Vagina (tissue), 2 donors: ENCODE results near the gene UGT2B17. TPM values are rescaled to one million over a fixed set of nuclear protein-coding genes. Genes with fewer than 3 reads are reported as not detected.

ENCODE experiments used
- DNase-seq, 2 donors: peaks; one replicate each; pipeline ENCODE4 v3.0.0-alpha.2; 2017; ENCODE audit errors: extremely low spot score in 2 of 2
- H3K27ac ChIP-seq: fragments of 200-600 bp; sonication (generic); one replicate; pipeline ENCODE4 v1.5.1; 2019
- H3K27me3 ChIP-seq: fragments of 200-600 bp; sonication (generic); one replicate; pipeline ENCODE4 v1.5.1; 2019
- H3K36me3 ChIP-seq, 2 donors: fragments of 200-600 bp; sonication (generic); one replicate each; pipeline ENCODE4 v1.5.1; 2017 to 2019
- H3K4me1 ChIP-seq: fragments of 200-600 bp; sonication (generic); one replicate; pipeline ENCODE4 v1.5.1; 2019
- H3K4me3 ChIP-seq, 2 donors: fragments of 200-600 bp; sonication (generic); 1 replicate in 1 of 2; 2 replicates in 1 of 2; pipeline ENCODE4 v1.5.1; 2016 to 2019
- H3K9me3 ChIP-seq: fragments of 200-600 bp; sonication (generic); one replicate; pipeline ENCODE4 v1.5.1; 2019
- POLR2A ChIP-seq, 2 donors: fragments of 450-650 bp; IDR thresholded peaks; one replicate each; pipeline ENCODE4 v1.6.1; 2017; ENCODE audit warnings: antibody characterized with exemption in 2 of 2, mild to moderate bottlenecking in 2 of 2, moderate library complexity in 2 of 2
- POLR2AphosphoS5 ChIP-seq, 2 donors: sonication (generic); formaldehyde crosslinking; IDR thresholded peaks; one replicate each; pipeline ENCODE4 v1.9.0; 2017; ENCODE audit warnings: antibody characterized with exemption in 2 of 2, mild to moderate bottlenecking in 2 of 2, low read depth in 1 of 2; ENCODE audit not compliant: insufficient read depth in 1 of 2
- intact Hi-C: fragments of 100-400 bp; cut with DNase I; formaldehyde crosslinking; loops from one replicate; pipeline ENCODE4 v1.15.1; 2023
- total RNA-seq: library from RNA; depleted of rRNA; stranded (reverse); fragments of >200 nt; gene quantifications from one replicate; pipeline ENCODE4 v1.2.3, GENCODE V29; 2016
- TF ChIP-seq, protein P1 (sequence below), 3 experiments: fragments of 450-650 bp in 2 of 3; fragments of 200-600 bp in 1 of 3; sonication (generic) in 1 of 3; IDR thresholded peaks; one replicate each; pipeline ENCODE4 v1.5.1; 2017 to 2019; ENCODE audit warnings: antibody characterized with exemption in 3 of 3, mild to moderate bottlenecking in 2 of 3, moderate library complexity in 2 of 3

UGT2B17 gene
- total RNA-seq, 1 donor from 2014 or later = not detected

DNA sequence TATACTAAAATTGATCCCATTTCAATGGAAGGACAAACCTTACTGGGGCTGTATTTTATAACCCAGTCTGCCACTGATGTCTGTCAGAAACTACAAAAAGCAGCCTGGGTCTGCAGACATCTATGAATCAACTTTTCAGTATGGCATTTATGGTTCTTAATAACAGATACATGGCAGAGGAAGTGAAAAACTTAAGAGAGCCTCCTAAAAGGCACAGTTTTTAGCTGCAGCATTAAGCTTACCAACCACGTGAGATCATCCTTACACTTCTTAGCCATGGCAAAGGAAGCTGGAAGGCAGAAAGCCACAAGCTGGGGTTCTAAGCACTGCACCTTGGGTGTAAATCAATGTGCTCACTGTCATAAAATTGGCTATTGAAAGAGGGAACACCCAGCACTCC lies 16.6 kb upstream of the UGT2B17 start:
- H3K9me3 ChIP-seq = no peaks in the 10 kb centered on the region
- no peaks in the 10 kb centered on the region for H3K27me3 ChIP-seq
- TF ChIP-seq, protein P1, sequence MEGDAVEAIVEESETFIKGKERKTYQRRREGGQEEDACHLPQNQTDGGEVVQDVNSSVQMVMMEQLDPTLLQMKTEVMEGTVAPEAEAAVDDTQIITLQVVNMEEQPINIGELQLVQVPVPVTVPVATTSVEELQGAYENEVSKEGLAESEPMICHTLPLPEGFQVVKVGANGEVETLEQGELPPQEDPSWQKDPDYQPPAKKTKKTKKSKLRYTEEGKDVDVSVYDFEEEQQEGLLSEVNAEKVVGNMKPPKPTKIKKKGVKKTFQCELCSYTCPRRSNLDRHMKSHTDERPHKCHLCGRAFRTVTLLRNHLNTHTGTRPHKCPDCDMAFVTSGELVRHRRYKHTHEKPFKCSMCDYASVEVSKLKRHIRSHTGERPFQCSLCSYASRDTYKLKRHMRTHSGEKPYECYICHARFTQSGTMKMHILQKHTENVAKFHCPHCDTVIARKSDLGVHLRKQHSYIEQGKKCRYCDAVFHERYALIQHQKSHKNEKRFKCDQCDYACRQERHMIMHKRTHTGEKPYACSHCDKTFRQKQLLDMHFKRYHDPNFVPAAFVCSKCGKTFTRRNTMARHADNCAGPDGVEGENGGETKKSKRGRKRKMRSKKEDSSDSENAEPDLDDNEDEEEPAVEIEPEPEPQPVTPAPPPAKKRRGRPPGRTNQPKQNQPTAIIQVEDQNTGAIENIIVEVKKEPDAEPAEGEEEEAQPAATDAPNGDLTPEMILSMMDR (IDR thresholded peaks at IDR 0.05) = no peak
- TF ChIP-seq POLR2A (IDR thresholded peaks at IDR 0.05) (no peak), POLR2AphosphoS5 (IDR thresholded peaks at IDR 0.05; ENCODE audit: insufficient read depth in 1 of 2, low read depth in 1 of 2) (no peak)
- DNase-seq = no peak
- no peaks in the 10 kb centered on the region for H3K4me1 ChIP-seq
- no peak overlapping the region for H3K27ac ChIP-seq
- H3K4me3 ChIP-seq = no peak overlapping the region
- intact Hi-C loops = no loop called here
- H3K36me3 ChIP-seq = no peaks in the 10 kb centered on the region

DNA sequence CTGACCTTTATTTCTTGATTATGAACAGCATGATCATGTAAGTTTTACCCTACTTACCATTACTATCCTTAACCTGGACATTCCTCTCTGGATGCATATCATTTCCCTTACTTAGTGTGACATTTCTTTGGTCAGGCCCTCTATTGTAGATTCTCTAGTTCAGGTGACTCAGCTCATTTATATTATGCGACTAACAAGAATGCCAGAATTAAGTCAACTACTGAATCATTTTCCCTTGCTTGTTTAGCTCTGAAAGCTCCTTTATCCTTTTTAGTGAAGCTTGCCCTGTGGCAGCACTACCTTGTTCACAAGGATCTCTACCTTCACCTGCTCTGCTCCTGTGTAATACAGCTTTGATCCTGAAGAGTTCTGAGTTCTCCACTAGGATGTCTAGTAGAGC lies 15.1 kb upstream of the UGT2B17 start:
- intact Hi-C loops = no loop called here
- Histone ChIP-seq H3K36me3 (no peaks in the 10 kb centered on the region), H3K27ac (no peak overlapping the region), H3K4me1 (no peaks in the 10 kb centered on the region), H3K27me3 (no peaks in the 10 kb centered on the region), H3K4me3 (no peak overlapping the region), H3K9me3 (no peaks in the 10 kb centered on the region)
- no peak for DNase-seq
- TF ChIP-seq POLR2A (IDR thresholded peaks at IDR 0.05) = no peak
- TF ChIP-seq POLR2AphosphoS5 (IDR thresholded peaks at IDR 0.05; ENCODE audit: insufficient read depth in 1 of 2, low read depth in 1 of 2) = no peak

DNA sequence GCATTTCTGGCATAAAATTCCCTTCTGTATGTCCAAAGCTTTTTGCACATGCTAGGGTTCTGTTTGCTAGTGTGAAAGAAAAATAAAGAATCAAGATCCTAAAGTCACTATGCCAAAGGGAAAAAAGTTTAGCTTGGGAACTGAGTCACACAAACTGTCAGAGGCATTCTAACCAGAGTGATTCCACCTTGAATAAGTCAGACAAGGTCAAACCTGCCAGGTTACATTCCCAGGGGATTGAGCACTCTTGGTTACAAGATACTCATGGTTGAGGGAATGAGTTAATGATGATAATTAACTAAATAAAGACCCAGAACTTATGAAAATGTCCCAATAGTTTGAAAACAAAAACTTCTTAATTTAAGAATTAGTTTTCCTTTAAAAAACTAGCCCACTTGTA lies 13.7 kb upstream of the UGT2B17 start:
- intact Hi-C loops = no loop called here
- H3K27ac ChIP-seq = no peak overlapping the region
- no peak for DNase-seq
- no peaks in the 10 kb centered on the region for H3K36me3 ChIP-seq
- H3K4me1 ChIP-seq = no peaks in the 10 kb centered on the region
- H3K9me3 ChIP-seq = no peaks in the 10 kb centered on the region
- no peaks in the 10 kb centered on the region for H3K27me3 ChIP-seq
- TF ChIP-seq POLR2A (IDR thresholded peaks at IDR 0.05) = no peak
- TF ChIP-seq POLR2AphosphoS5 (IDR thresholded peaks at IDR 0.05; ENCODE audit: insufficient read depth in 1 of 2, low read depth in 1 of 2) = no peak
- TF ChIP-seq, protein P1 (IDR thresholded peaks at IDR 0.05) = no peak
- H3K4me3 ChIP-seq = no peak overlapping the region

DNA sequence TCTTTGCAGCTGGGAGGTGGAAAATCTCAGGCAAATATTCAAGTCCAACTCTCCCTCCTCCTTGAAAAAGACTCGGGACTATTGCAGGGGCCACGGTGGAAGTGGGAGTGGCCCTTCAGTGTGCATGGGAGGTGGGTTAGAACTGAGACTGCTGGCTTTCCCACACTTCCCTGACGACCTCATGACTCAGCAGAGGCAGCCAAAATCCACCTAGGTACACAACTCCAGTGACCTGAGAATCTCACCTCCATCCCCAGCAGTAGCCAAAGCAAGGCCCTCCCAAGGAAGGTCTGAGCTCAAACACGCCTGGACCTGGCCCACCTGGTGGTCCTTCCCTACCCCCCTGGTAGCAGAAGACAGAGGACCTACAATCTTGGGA lies 6.2 kb upstream of the UGT2B17 start:
- H3K9me3 ChIP-seq = no peaks in the 10 kb centered on the region
- DNase-seq = no peak
- H3K4me1 ChIP-seq = no peaks in the 10 kb centered on the region
- no peaks in the 10 kb centered on the region for H3K27me3 ChIP-seq
- no peaks in the 10 kb centered on the region for H3K36me3 ChIP-seq
- TF ChIP-seq POLR2A (IDR thresholded peaks at IDR 0.05) (no peak), POLR2AphosphoS5 (IDR thresholded peaks at IDR 0.05; ENCODE audit: insufficient read depth in 1 of 2, low read depth in 1 of 2) (no peak)
- TF ChIP-seq, protein P1 (IDR thresholded peaks at IDR 0.05) = no peak
- no peak overlapping the region for H3K27ac ChIP-seq
- H3K4me3 ChIP-seq = no peak overlapping the region
- intact Hi-C loops = no loop called here

DNA sequence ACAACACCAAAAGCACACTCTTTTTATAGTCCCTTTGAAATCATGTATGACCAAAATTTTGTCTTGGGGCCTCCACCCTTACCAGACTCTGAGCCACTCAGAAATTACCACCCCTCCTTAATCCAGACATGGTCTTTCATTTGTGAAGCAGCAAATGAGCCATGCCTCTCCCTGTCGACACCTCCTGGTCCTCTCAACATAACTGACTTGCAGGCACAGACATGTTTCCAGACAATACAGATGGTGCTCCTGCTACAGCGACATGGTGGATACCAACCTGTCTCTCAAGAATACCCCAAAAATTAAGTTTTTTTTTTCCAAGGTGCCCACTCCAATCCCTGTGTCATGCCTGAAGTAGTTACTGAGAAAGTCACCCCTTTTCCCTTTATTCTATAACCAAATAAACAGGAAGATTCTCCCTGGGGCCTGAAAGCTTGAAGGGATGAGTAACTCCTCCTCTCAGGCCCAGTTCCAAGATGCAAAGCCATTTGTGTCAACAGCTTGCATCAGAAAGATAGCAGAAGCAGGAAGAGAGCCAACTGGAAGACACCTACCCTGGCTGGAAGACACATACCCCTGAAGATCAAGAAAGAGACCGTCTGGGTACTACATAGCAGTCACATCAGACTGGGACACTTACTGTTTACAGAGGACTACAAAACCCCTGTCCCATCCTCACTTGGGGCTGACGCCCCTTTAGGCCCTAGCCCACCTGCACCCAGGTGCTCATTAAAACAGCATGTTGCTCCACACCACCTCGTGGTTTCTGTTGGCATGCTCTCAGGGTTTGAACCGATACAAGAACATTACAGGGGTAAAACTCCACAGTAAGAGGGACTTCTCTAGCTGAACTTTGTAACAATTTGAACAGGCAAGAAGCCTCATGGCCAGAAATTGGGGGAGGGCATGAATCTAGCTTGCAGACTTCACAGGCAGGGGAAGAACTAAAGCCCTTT lies 5.5 kb upstream of the UGT2B17 start:
- TF ChIP-seq, protein P1 (IDR thresholded peaks at IDR 0.05) = no peak
- Histone ChIP-seq H3K4me1 (no peaks in the 10 kb centered on the region), H3K9me3 (no peaks in the 10 kb centered on the region), H3K27ac (no peak overlapping the region), H3K27me3 (no peaks in the 10 kb centered on the region), H3K4me3 (no peak overlapping the region), H3K36me3 (no peaks in the 10 kb centered on the region)
- no peak for DNase-seq
- intact Hi-C loops = no loop called here
